Loucy (cell line): ENCODE measurements around the gene POC1B.

Experiments
- H2AFZ ChIP-seq: fragments of 200-600 bp; sonication (generic); 2 replicates; pipeline ENCODE4 v1.6.0; 2016; ENCODE audit warnings: antibody characterized with exemption, mild to moderate bottlenecking, low read length, moderate library complexity
- H3F3A ChIP-seq: fragments of 200-600 bp; 2 replicates; pipeline ENCODE4 v1.6.0; 2016; ENCODE audit warnings: antibody characterized with exemption, low read depth, mild to moderate bottlenecking
- H3K27me3 ChIP-seq: fragments of 200-600 bp; sonication (generic); 2 replicates; pipeline ENCODE4 v1.6.1; 2014; ENCODE audit warnings: low read length, mild to moderate bottlenecking; ENCODE audit not compliant: insufficient read depth, poor library complexity, severe bottlenecking
- H3K36me3 ChIP-seq: fragments of 200-600 bp; sonication (generic); 2 replicates; pipeline ENCODE4 v1.6.1; 2016; ENCODE audit warnings: low read length; ENCODE audit not compliant: insufficient read depth
- H3K4me1 ChIP-seq: fragments of 200-600 bp; sonication (generic); 2 replicates; pipeline ENCODE4 v1.5.1; 2014; ENCODE audit warnings: low read length, mild to moderate bottlenecking; ENCODE audit not compliant: insufficient read depth, poor library complexity, severe bottlenecking
- H3K4me2 ChIP-seq: fragments of 200-600 bp; sonication (generic); 2 replicates; pipeline ENCODE4 v1.6.0; 2014; ENCODE audit warnings: antibody characterized with exemption, low read length, low read depth, mild to moderate bottlenecking; ENCODE audit not compliant: poor library complexity, severe bottlenecking
- H3K4me3 ChIP-seq: fragments of 200-600 bp; sonication (generic); 2 replicates; pipeline ENCODE4 v1.5.1; 2014; ENCODE audit warnings: low read length, mild to moderate bottlenecking, mixed read lengths; ENCODE audit not compliant: poor library complexity, severe bottlenecking
- H3K79me2 ChIP-seq: fragments of 200-600 bp; sonication (generic); 2 replicates; pipeline ENCODE4 v1.6.1; 2014; ENCODE audit warnings: low read length; ENCODE audit not compliant: insufficient read depth
- H3K9ac ChIP-seq: fragments of 200-600 bp; sonication (generic); 2 replicates; pipeline ENCODE4 v1.6.0; 2014; ENCODE audit warnings: mild to moderate bottlenecking, low read depth, low read length, moderate library complexity; ENCODE audit not compliant: poor library complexity, severe bottlenecking
- H3K9me2 ChIP-seq: fragments of 200-600 bp; sonication (generic); replicated peaks from 2 replicates; pipeline ENCODE4 v1.6.1; 2016; ENCODE audit warnings: low read depth, low read length, mixed read lengths
- H3K9me3 ChIP-seq: fragments of 200-600 bp; sonication (generic); 2 replicates; pipeline ENCODE4 v1.6.1; 2014; ENCODE audit warnings: mild to moderate bottlenecking, antibody characterized with exemption, low read length, low read depth; ENCODE audit not compliant: insufficient read depth
- H4K20me1 ChIP-seq: fragments of 200-600 bp; sonication (generic); 2 replicates; pipeline ENCODE4 v1.6.0; 2014; ENCODE audit warnings: antibody characterized with exemption, low read length, mild to moderate bottlenecking; ENCODE audit not compliant: insufficient read depth, poor library complexity, severe bottlenecking
- CTCF ChIP-seq: fragments of 200-600 bp; sonication (generic); conservative IDR thresholded peaks from 2 replicates; pipeline ENCODE4 v1.5.1; 2014; ENCODE audit warnings: mild to moderate bottlenecking, antibody characterized with exemption, low read length
- EZH2phosphoT487 ChIP-seq: fragments of 200-600 bp; IDR thresholded peaks from 2 replicates; pipeline ENCODE4 v1.6.1; 2018; ENCODE audit warnings: antibody characterized with exemption, mild to moderate bottlenecking, moderate library complexity, borderline replicate concordance

Gene POC1B

GRCh38 chr12:89501793-89502192 lies 24.1 kb downstream of the POC1B start:
- Histone ChIP-seq H3F3A (no peaks in the 10 kb centered on the region), H3K27me3 (no peaks in the 10 kb centered on the region), H3K9me3 (no peaks in the 10 kb centered on the region), H3K4me3 (no peak overlapping the region), H3K4me1 (no peaks in the 10 kb centered on the region), H3K9ac (no peak overlapping the region), H3K36me3 (no peaks in the 10 kb centered on the region), H2AFZ (no peak overlapping the region), H3K79me2 (no peaks in the 10 kb centered on the region), H3K9me2 (no peaks in the 10 kb centered on the region), H3K4me2 (no peak overlapping the region), H4K20me1 (no peaks in the 10 kb centered on the region)
- TF ChIP-seq EZH2phosphoT487, result no peak
- TF ChIP-seq CTCF, result no peak

- Histone ChIP-seq H3K4me3 (no peak overlapping the region), H3K36me3 (no peaks in the 10 kb centered on the region), H4K20me1 (no peaks in the 10 kb centered on the region), H3K9me2 (no peaks in the 10 kb centered on the region), H3K9me3 (no peaks in the 10 kb centered on the region), H3K79me2 (no peaks in the 10 kb centered on the region), H3K9ac (no peak overlapping the region), H3F3A (no peaks in the 10 kb centered on the region), H3K4me1 (no peaks in the 10 kb centered on the region), H3K27me3 (no peaks in the 10 kb centered on the region), H2AFZ (no peak overlapping the region), H3K4me2 (no peak overlapping the region)
- TF ChIP-seq EZH2phosphoT487 (no peak), CTCF (no peak)
These were observed 26.0 kb downstream of the POC1B start for GRCh38 chr12:89499857-89500256.

GRCh38 chr12:89497467-89497866 lies 28.4 kb downstream of the POC1B start:
- Histone ChIP-seq H3K27me3 (no peaks in the 10 kb centered on the region), H3K4me2 (no peak overlapping the region), H3K4me3 (no peak overlapping the region), H3K36me3 (no peaks in the 10 kb centered on the region), H3K79me2 (no peaks in the 10 kb centered on the region), H3K9me3 (no peaks in the 10 kb centered on the region), H3K9ac (no peak overlapping the region), H3F3A (no peaks in the 10 kb centered on the region), H4K20me1 (no peaks in the 10 kb centered on the region), H3K4me1 (no peaks in the 10 kb centered on the region), H2AFZ (no peak overlapping the region), H3K9me2 (no peaks in the 10 kb centered on the region)
- no peak for TF ChIP-seq EZH2phosphoT487
- TF ChIP-seq CTCF, result no peak
